Measurements from ENCODE around the gene ASTL.

The ASTL gene

GRCh38 chr2:96074156-96074555 is 64.1 kb downstream of the ASTL start:
- no peak for DNase-seq

DNA sequence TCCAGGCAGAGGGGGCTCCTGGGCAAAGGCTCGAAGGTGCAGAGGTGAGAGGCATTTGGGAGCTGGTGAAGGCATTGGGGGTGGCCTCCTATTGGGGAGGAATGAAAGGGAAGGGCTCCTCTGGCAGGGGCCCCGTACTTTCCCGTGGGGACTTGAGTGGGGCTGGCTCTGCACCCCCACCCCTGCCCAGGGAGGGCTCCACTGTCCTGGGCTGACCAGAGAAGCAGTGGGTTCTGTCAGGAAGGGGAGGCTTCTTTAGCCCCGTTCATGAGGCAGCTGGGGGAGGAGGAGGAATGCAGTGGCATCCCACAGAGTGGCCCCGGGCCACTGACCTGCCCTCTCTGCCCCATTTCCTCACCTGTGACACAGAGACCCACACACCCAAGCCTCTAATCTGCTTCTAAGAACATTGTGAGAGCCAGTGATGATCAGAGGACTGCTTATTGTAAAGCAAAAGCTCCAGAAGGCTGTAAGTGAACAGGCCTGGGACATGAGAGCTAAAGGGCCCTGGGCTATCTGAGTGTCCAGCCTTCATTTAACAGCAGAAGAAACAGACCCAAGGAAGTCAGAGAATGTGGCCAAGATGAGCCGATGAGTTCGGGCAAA is 65.0 kb downstream of the ASTL start:
- no peak for DNase-seq
